SU-DHL-6 (cell line): ENCODE results near the gene PRSS2.

Experiments
- EZH2phosphoT487 ChIP-seq: fragments of 200-600 bp; sonication (generic), shearing (Covaris generic); conservative IDR thresholded peaks from 2 replicates; pipeline ENCODE4 v1.6.1; 2018; ENCODE audit warnings: mild to moderate bottlenecking, antibody characterized with exemption, low read length, moderate library complexity, mixed read lengths
- TF ChIP-seq, protein P1 (sequence below): fragments of 200-600 bp; sonication (generic); IDR thresholded peaks from one replicate; pipeline ENCODE4 v1.5.1; 2017; ENCODE audit warnings: antibody characterized with exemption, mild to moderate bottlenecking, low read length, moderate library complexity; ENCODE audit not compliant: insufficient read depth, poor library complexity, severe bottlenecking

DNA sequence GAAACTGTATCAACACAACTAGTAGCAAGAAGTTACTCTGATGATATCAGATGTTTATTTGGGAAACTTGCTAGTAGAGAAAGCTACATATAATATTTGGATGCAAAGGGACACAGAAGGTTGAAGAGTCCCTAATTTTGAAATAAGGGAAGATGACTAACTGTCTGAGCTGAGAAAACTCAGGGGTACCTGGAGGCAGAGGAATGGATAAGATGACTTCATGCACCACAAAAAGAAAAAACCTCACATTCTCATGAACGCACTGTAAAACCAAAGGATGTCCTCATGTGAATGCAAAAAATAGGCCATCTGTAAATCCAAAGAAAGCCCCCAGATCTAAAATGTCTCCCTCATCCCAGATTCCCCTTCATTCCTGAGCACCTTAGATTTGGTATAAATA, 29.3 kb downstream of the PRSS2 start:
- TF ChIP-seq, protein P1, sequence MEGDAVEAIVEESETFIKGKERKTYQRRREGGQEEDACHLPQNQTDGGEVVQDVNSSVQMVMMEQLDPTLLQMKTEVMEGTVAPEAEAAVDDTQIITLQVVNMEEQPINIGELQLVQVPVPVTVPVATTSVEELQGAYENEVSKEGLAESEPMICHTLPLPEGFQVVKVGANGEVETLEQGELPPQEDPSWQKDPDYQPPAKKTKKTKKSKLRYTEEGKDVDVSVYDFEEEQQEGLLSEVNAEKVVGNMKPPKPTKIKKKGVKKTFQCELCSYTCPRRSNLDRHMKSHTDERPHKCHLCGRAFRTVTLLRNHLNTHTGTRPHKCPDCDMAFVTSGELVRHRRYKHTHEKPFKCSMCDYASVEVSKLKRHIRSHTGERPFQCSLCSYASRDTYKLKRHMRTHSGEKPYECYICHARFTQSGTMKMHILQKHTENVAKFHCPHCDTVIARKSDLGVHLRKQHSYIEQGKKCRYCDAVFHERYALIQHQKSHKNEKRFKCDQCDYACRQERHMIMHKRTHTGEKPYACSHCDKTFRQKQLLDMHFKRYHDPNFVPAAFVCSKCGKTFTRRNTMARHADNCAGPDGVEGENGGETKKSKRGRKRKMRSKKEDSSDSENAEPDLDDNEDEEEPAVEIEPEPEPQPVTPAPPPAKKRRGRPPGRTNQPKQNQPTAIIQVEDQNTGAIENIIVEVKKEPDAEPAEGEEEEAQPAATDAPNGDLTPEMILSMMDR: no peak
- TF ChIP-seq EZH2phosphoT487: no peak
